ENCODE data around the gene MDFIC. TPM values are rescaled to one million over a fixed set of nuclear protein-coding genes. Genes with fewer than 3 reads are reported as not detected.

The MDFIC gene
- total and polyA plus RNA-seq, 2 donors (not counting 1 experiment from before 2014, with no cell fraction given) = 19.6 to 66.1 TPM

GRCh38 chr7:114966156-114966555 lies 44.3 kb downstream of the MDFIC start:
- no peak overlapping the region for H2AFZ ChIP-seq (ENCODE audit: insufficient read depth, low read depth, low read length, poor library complexity, severe bottlenecking)
- ChIA-PET CTCF (no interaction called here), POLR2A (no interaction called here)
- H4K20me1 ChIP-seq (ENCODE audit: control insufficient read depth, insufficient read depth, low read length, poor library complexity, severe bottlenecking) = peaks cover 36% of the 10 kb centered on the region
- TF ChIP-seq, protein P1, sequence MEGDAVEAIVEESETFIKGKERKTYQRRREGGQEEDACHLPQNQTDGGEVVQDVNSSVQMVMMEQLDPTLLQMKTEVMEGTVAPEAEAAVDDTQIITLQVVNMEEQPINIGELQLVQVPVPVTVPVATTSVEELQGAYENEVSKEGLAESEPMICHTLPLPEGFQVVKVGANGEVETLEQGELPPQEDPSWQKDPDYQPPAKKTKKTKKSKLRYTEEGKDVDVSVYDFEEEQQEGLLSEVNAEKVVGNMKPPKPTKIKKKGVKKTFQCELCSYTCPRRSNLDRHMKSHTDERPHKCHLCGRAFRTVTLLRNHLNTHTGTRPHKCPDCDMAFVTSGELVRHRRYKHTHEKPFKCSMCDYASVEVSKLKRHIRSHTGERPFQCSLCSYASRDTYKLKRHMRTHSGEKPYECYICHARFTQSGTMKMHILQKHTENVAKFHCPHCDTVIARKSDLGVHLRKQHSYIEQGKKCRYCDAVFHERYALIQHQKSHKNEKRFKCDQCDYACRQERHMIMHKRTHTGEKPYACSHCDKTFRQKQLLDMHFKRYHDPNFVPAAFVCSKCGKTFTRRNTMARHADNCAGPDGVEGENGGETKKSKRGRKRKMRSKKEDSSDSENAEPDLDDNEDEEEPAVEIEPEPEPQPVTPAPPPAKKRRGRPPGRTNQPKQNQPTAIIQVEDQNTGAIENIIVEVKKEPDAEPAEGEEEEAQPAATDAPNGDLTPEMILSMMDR (IDR thresholded peaks at IDR 0.05) = no peak
- no peak for TF ChIP-seq EZH2 (IDR thresholded peaks at IDR 0.05; ENCODE audit: borderline replicate concordance, insufficient read depth, low read depth, low read length, poor library complexity, severe bottlenecking)
- no peak overlapping the region for H3K9ac ChIP-seq (ENCODE audit: low read length)
- DNase-seq (no peak), ATAC-seq (ENCODE audit: low read depth) (no peak)
- no peaks in the 10 kb centered on the region for H3K9me3 Mint-ChIP-seq (ENCODE audit: insufficient read depth)
- H3K4me1 ChIP-seq (ENCODE audit: control insufficient read depth in 2 of 2, insufficient read depth in 2 of 2, low read length in 2 of 2) = peaks cover 7 to 8% of the 10 kb centered on the region in 2 donors
- WGBS (ENCODE audit: insufficient coverage) = no CpG with 5 or more reads among the region's 2 CpGs
- H3K9me3 ChIP-seq (ENCODE audit: control extremely low read depth in 1 of 3, control insufficient read depth in 2 of 3, insufficient read depth in 1 of 3, low read length in 2 of 3) = no peaks in the 10 kb centered on the region
- no peaks in the 10 kb centered on the region for H3K36me3 ChIP-seq (replicated peaks in 1 of 2; ENCODE audit: control extremely low read depth in 1 of 2, control insufficient read depth in 1 of 2, extremely low read depth in 1 of 2, insufficient read depth in 2 of 2, low read length in 1 of 2)
- H3K4me1 Mint-ChIP-seq = peaks cover 50% of the 10 kb centered on the region
- peaks cover 64% of the 10 kb centered on the region for H3K79me2 ChIP-seq (ENCODE audit: control insufficient read depth, insufficient read depth, low read length)
- no peaks in the 10 kb centered on the region for H3K27me3 ChIP-seq (replicated peaks in 1 of 4; ENCODE audit: control extremely low read depth in 1 of 4, control insufficient read depth in 3 of 4, insufficient read depth in 4 of 4, low read length in 3 of 4)
- H3K4me3 Mint-ChIP-seq = no peak overlapping the region
- no peaks in the 10 kb centered on the region for H3K27me3 Mint-ChIP-seq
- intact Hi-C loops (cut with micrococcal nuclease) = no loop called here
- no peak overlapping the region for H3K4me3 ChIP-seq (ENCODE audit: control extremely low read depth in 1 of 5, extremely low read depth in 1 of 5, insufficient read depth in 1 of 5, low read depth in 2 of 5, low read length in 4 of 5)
- H3K4me2 ChIP-seq (replicated peaks; ENCODE audit: low read depth, low read length, poor library complexity, severe bottlenecking) = no peak overlapping the region
- H3K27ac ChIP-seq (ENCODE audit: low read length in 2 of 2) = no peak overlapping the region
- no peak overlapping the region for H3K27ac Mint-ChIP-seq

GRCh38 chr7:114969096-114969495 lies 47.2 kb downstream of the MDFIC start:
- no CpG with 5 or more reads among the region's 4 CpGs for WGBS (ENCODE audit: insufficient coverage)
- intact Hi-C loops (cut with micrococcal nuclease) = no loop called here
- peaks cover 33% of the 10 kb centered on the region for H4K20me1 ChIP-seq (ENCODE audit: control insufficient read depth, insufficient read depth, low read length, poor library complexity, severe bottlenecking)

More at GRCh38 chr7:114969096-114969495, 47.2 kb downstream of the MDFIC start:
- H3K27me3 ChIP-seq (replicated peaks in 1 of 4; ENCODE audit: control extremely low read depth in 1 of 4, control insufficient read depth in 3 of 4, insufficient read depth in 4 of 4, low read length in 3 of 4) = no peaks in the 10 kb centered on the region
- no peaks in the 10 kb centered on the region for H3K27me3 Mint-ChIP-seq
- no peak overlapping the region for H3K4me3 ChIP-seq (ENCODE audit: control extremely low read depth in 1 of 5, extremely low read depth in 1 of 5, insufficient read depth in 1 of 5, low read depth in 2 of 5, low read length in 4 of 5)
- H3K4me1 Mint-ChIP-seq = peaks cover 61% of the 10 kb centered on the region
- H3K4me1 ChIP-seq (ENCODE audit: control insufficient read depth in 2 of 2, insufficient read depth in 2 of 2, low read length in 2 of 2) = peaks cover 11 to 13% of the 10 kb centered on the region in 2 donors
- no peak overlapping the region for H3K27ac Mint-ChIP-seq
- H3K9me3 ChIP-seq (ENCODE audit: control extremely low read depth in 1 of 3, control insufficient read depth in 2 of 3, insufficient read depth in 1 of 3, low read length in 2 of 3) = no peaks in the 10 kb centered on the region
- no peak overlapping the region for H2AFZ ChIP-seq (ENCODE audit: insufficient read depth, low read depth, low read length, poor library complexity, severe bottlenecking)
- TF ChIP-seq, protein P1 (IDR thresholded peaks at IDR 0.05) = no peak
- TF ChIP-seq EZH2 (IDR thresholded peaks at IDR 0.05; ENCODE audit: borderline replicate concordance, insufficient read depth, low read depth, low read length, poor library complexity, severe bottlenecking) = no peak
- POLR2A ChIA-PET = no interaction called here
- H3K36me3 ChIP-seq (replicated peaks in 1 of 2; ENCODE audit: control extremely low read depth in 1 of 2, control insufficient read depth in 1 of 2, extremely low read depth in 1 of 2, insufficient read depth in 2 of 2, low read length in 1 of 2) = no peaks in the 10 kb centered on the region
- no peak overlapping the region for H3K9ac ChIP-seq (ENCODE audit: low read length)
- no peak overlapping the region for H3K4me2 ChIP-seq (replicated peaks; ENCODE audit: low read depth, low read length, poor library complexity, severe bottlenecking)
- no peak for ATAC-seq (ENCODE audit: low read depth)
- CTCF ChIA-PET = no interaction called here
- DNase-seq = no peak
- H3K27ac ChIP-seq (ENCODE audit: low read length in 2 of 2) = no peak overlapping the region
- H3K79me2 ChIP-seq (ENCODE audit: control insufficient read depth, insufficient read depth, low read length) = peaks cover 50% of the 10 kb centered on the region
- H3K9me3 Mint-ChIP-seq (ENCODE audit: insufficient read depth) = no peaks in the 10 kb centered on the region
- no peak overlapping the region for H3K4me3 Mint-ChIP-seq

Data from B cell (primary cell).